ENCODE measurements around the gene CIAPIN1.

The CIAPIN1 gene

GRCh38 chr16:57385083-57385482 is 62.1 kb downstream of the CIAPIN1 start:
- Histone ChIP-seq H3K27me3 (ENCODE audit: insufficient read depth, poor library complexity, severe bottlenecking) (no peaks in the 10 kb centered on the region), H3K27ac (replicated peaks) (no peak overlapping the region), H3K4me3 (replicated peaks; ENCODE audit: insufficient read depth, low read length) (no peak overlapping the region)
- no peak for TF ChIP-seq CTCF (IDR thresholded peaks at IDR 0.05; ENCODE audit: insufficient read depth, low read length)
- TF ChIP-seq, protein P1, sequence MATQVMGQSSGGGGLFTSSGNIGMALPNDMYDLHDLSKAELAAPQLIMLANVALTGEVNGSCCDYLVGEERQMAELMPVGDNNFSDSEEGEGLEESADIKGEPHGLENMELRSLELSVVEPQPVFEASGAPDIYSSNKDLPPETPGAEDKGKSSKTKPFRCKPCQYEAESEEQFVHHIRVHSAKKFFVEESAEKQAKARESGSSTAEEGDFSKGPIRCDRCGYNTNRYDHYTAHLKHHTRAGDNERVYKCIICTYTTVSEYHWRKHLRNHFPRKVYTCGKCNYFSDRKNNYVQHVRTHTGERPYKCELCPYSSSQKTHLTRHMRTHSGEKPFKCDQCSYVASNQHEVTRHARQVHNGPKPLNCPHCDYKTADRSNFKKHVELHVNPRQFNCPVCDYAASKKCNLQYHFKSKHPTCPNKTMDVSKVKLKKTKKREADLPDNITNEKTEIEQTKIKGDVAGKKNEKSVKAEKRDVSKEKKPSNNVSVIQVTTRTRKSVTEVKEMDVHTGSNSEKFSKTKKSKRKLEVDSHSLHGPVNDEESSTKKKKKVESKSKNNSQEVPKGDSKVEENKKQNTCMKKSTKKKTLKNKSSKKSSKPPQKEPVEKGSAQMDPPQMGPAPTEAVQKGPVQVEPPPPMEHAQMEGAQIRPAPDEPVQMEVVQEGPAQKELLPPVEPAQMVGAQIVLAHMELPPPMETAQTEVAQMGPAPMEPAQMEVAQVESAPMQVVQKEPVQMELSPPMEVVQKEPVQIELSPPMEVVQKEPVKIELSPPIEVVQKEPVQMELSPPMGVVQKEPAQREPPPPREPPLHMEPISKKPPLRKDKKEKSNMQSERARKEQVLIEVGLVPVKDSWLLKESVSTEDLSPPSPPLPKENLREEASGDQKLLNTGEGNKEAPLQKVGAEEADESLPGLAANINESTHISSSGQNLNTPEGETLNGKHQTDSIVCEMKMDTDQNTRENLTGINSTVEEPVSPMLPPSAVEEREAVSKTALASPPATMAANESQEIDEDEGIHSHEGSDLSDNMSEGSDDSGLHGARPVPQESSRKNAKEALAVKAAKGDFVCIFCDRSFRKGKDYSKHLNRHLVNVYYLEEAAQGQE (IDR thresholded peaks at IDR 0.05; ENCODE audit: insufficient replicate concordance, low read depth) = no peak
- TF ChIP-seq POLR2AphosphoS5 (IDR thresholded peaks at IDR 0.05; ENCODE audit: low read depth) = no peak
- no peak for TF ChIP-seq GABPA (IDR thresholded peaks at IDR 0.05; ENCODE audit: low read depth)
- TF ChIP-seq SPI1 (IDR thresholded peaks at IDR 0.05; ENCODE audit: borderline replicate concordance, low read depth) = no peak
- no peak for DNase-seq (ENCODE audit: low read depth in 1 of 2, low spot score in 1 of 2)

GRCh38 chr16:57384248-57385070 is 62.7 kb downstream of the CIAPIN1 start:
- DNase-seq (ENCODE audit: low read depth in 1 of 2, low spot score in 1 of 2) = peak in 1 of 2 experiments; percentile 54
- peak; percentile 94 for TF ChIP-seq SPI1 (IDR thresholded peaks at IDR 0.05; ENCODE audit: borderline replicate concordance, low read depth)
- no peak for TF ChIP-seq CTCF (IDR thresholded peaks at IDR 0.05; ENCODE audit: insufficient read depth, low read length)
- Histone ChIP-seq H3K27ac (replicated peaks) (no peak overlapping the region), H3K27me3 (ENCODE audit: insufficient read depth, poor library complexity, severe bottlenecking) (no peaks in the 10 kb centered on the region), H3K4me3 (replicated peaks; ENCODE audit: insufficient read depth, low read length) (no peak overlapping the region)

- no peak overlapping the region for H3K4me3 ChIP-seq (replicated peaks; ENCODE audit: insufficient read depth, low read length)
- TF ChIP-seq CTCF (IDR thresholded peaks at IDR 0.05; ENCODE audit: insufficient read depth, low read length) = no peak
- TF ChIP-seq SPI1 (IDR thresholded peaks at IDR 0.05; ENCODE audit: borderline replicate concordance, low read depth) = no peak
- no peak for TF ChIP-seq POLR2AphosphoS5 (IDR thresholded peaks at IDR 0.05; ENCODE audit: low read depth)
- TF ChIP-seq GABPA (IDR thresholded peaks at IDR 0.05; ENCODE audit: low read depth) = no peak
- TF ChIP-seq, protein P1 (IDR thresholded peaks at IDR 0.05; ENCODE audit: insufficient replicate concordance, low read depth) = no peak
These were observed 63.6 kb downstream of the CIAPIN1 start for GRCh38 chr16:57383276-57384247.

More at GRCh38 chr16:57383276-57384247, 63.6 kb downstream of the CIAPIN1 start:
- no peak for DNase-seq (ENCODE audit: low read depth in 1 of 2, low spot score in 1 of 2)
- Histone ChIP-seq H3K27me3 (ENCODE audit: insufficient read depth, poor library complexity, severe bottlenecking) (no peaks in the 10 kb centered on the region), H3K27ac (replicated peaks) (no peak overlapping the region)
